GM12891 (cell line): ENCODE data around the gene MTCH2.

ENCODE experiments used
- DNase-seq: peaks from one replicate; pipeline ENCODE4 v3.0.0; 2011; ENCODE audit warnings: low spot score; ENCODE audit not compliant: insufficient read length
- FAIRE-seq: peaks from 2 replicates; lab custom pipeline; 2011; peaks lifted over from hg19 to GRCh38; lab: Jason Lieb, UNC
- PAX5 ChIP-seq: IDR thresholded peaks from 2 replicates; pipeline ENCODE4 v1.6.1; 2011; ENCODE audit warnings: low read length, moderate library complexity, mild to moderate bottlenecking; ENCODE audit not compliant: insufficient read depth, severe bottlenecking
- POLR2A ChIP-seq: IDR thresholded peaks from 2 replicates; pipeline ENCODE4 v1.6.1; 2011; ENCODE audit warnings: low read depth, low read length, control low read depth
- POLR2AphosphoS5 ChIP-seq: IDR thresholded peaks from 2 replicates; pipeline ENCODE4 v1.6.1; 2011; ENCODE audit warnings: low read depth, low read length, control low read depth
- POU2F2 ChIP-seq: IDR thresholded peaks from 2 replicates; pipeline ENCODE4 v1.6.1; 2011; ENCODE audit warnings: low read depth, mild to moderate bottlenecking, control low read depth, low read length, moderate library complexity
- SPI1 ChIP-seq: IDR thresholded peaks from 2 replicates; pipeline ENCODE4 v1.6.1; 2011; ENCODE audit warnings: low read depth, low read length, control low read depth
- TAF1 ChIP-seq: IDR thresholded peaks from 2 replicates; pipeline ENCODE4 v1.6.1; 2011; ENCODE audit warnings: low read depth, low read length, control low read depth

MTCH2 gene

GRCh38 chr11:47587723-47588326 lies 54.5 kb downstream of the MTCH2 start:
- FAIRE-seq (no peak), DNase-seq (no peak)
- TF ChIP-seq POU2F2, result no peak
- no peak for TF ChIP-seq PAX5
- TF ChIP-seq POLR2A, result no peak
- TF ChIP-seq POLR2AphosphoS5, result no peak

GRCh38 chr11:47587039-47587716 lies 55.2 kb downstream of the MTCH2 start:
- no peak for FAIRE-seq
- TF ChIP-seq POLR2AphosphoS5, result no peak
- no peak for TF ChIP-seq POLR2A
- no peak for TF ChIP-seq SPI1
- no peak for TF ChIP-seq PAX5
- TF ChIP-seq TAF1, result no peak
- no peak for TF ChIP-seq POU2F2
- DNase-seq, result no peak

- no peak for DNase-seq
- FAIRE-seq, result no peak
- TF ChIP-seq TAF1 (no peak), PAX5 (no peak), POLR2AphosphoS5 (no peak), SPI1 (no peak), POU2F2 (no peak), POLR2A (no peak)
Measured at GRCh38 chr11:47586098-47586855, 56.1 kb downstream of the MTCH2 start, which contains the start of gene FAM180B. Gene FAM180B, plus strand, starts transcription at chr11:47586678. Its CDS starts 91 bp downstream, at chr11:47586769.

- no peak for TF ChIP-seq SPI1
- no peak for TF ChIP-seq PAX5
- TF ChIP-seq POU2F2, result no peak
- no peak for TF ChIP-seq TAF1
- no peak for TF ChIP-seq POLR2A
- TF ChIP-seq POLR2AphosphoS5, result 0 out of 2 replicates have a peak, but pooled peaks have one; percentile 24
- DNase-seq (no peak), FAIRE-seq (no peak)
Measured at GRCh38 chr11:47583844-47584243, 58.5 kb downstream of the MTCH2 start.

- peak; percentile 88 for DNase-seq
- peak; percentile 28 for TF ChIP-seq PAX5
- peak; percentile 98 for TF ChIP-seq TAF1
- peak; percentile 89 for TF ChIP-seq POLR2AphosphoS5
- peak; percentile 82 for TF ChIP-seq POLR2A
- TF ChIP-seq POU2F2, result peak; percentile 93
- peak; percentile 30; the same call in 1 of the 2 replicates for TF ChIP-seq SPI1
- peak; percentile 95 for FAIRE-seq
Measured at GRCh38 chr11:47578524-47579494, 63.5 kb downstream of the MTCH2 start, which contains the start of the genes KBTBD4 and NDUFS3. Gene KBTBD4, minus strand, starts transcription at chr11:47578970. Its CDS starts 19 bp downstream, at chr11:47578951. Gene NDUFS3, plus strand, starts transcription at chr11:47579074. Its CDS starts 18 bp downstream, at chr11:47579092.

GRCh38 chr11:47577460-47578041 lies 64.8 kb downstream of the MTCH2 start:
- no peak for DNase-seq
- no peak for FAIRE-seq
- TF ChIP-seq SPI1 (no peak), POLR2A (no peak), POLR2AphosphoS5 (no peak), TAF1 (no peak), POU2F2 (no peak), PAX5 (no peak)

GRCh38 chr11:47573321-47573720 lies 69.0 kb downstream of the MTCH2 start:
- FAIRE-seq (no peak), DNase-seq (no peak)
- TF ChIP-seq POLR2A (no peak), SPI1 (no peak), TAF1 (no peak), POLR2AphosphoS5 (no peak; the same call in 1 of the 2 replicates), PAX5 (no peak), POU2F2 (no peak)

GRCh38 chr11:47572715-47573255 lies 69.6 kb downstream of the MTCH2 start:
- no peak for TF ChIP-seq TAF1
- no peak for TF ChIP-seq SPI1
- TF ChIP-seq POLR2AphosphoS5, result peak; percentile 44
- no peak for TF ChIP-seq PAX5
- no peak for TF ChIP-seq POLR2A
- TF ChIP-seq POU2F2, result no peak
- no peak for FAIRE-seq
- DNase-seq, result no peak
